HG03280 (cell line): ENCODE results near the gene NEGR1.

Experiments used
- ATAC-seq: cut with Tn5 transposase; IDR thresholded peaks from one replicate; pipeline ENCODE4 v1.9.1; 2021; ENCODE audit warnings: mild to moderate bottlenecking, moderate library complexity; ENCODE audit not compliant: unreplicated experiment

Gene NEGR1

GRCh38 chr1:71788113-71788512, 494.2 kb downstream of the NEGR1 start:
- ATAC-seq = no peak

DNA sequence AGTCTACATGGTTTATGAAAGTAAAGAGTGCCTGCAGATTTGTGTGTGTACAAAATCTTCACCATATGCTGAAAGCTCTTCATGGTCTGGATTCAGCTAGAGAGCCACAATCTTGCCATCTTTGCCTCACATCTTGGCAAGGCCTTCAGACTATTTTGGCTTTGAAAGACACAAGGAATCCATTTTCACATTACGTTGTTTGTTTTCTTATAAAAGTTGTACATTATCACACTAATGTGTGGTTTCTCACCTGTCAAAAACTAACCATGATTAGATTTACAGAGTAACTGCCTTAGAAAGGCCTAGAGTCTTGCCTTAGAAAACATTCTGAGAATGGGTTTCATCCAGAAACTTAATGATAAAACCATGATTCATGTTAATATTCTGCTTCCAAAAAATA, 494.6 kb downstream of the NEGR1 start:
- ATAC-seq = no peak

DNA sequence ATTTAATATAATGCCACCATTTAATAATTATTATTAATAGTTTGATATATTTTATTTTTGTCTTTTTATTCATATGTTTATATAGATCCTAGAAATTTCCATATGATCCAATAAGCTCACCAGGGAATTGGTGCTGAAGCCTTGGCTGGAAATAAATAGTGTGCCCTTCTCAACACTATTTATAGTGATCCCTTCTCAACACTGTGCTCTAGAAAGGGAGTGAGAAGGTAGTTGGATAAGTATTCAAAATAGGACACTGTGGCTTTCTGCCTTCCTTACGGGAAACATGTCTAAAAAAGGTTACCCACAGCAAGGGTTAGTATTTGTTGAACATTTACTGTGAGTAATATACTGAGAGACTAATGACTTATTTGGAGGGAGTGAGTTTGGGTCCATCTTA, 496.1 kb downstream of the NEGR1 start:
- no peak for ATAC-seq

GRCh38 chr1:71785450-71785849, 496.9 kb downstream of the NEGR1 start:
- ATAC-seq = no peak

GRCh38 chr1:71785000-71785399, 497.3 kb downstream of the NEGR1 start:
- no peak for ATAC-seq

- ATAC-seq = no peak
Measured at GRCh38 chr1:71784241-71784640, 498.1 kb downstream of the NEGR1 start.

DNA sequence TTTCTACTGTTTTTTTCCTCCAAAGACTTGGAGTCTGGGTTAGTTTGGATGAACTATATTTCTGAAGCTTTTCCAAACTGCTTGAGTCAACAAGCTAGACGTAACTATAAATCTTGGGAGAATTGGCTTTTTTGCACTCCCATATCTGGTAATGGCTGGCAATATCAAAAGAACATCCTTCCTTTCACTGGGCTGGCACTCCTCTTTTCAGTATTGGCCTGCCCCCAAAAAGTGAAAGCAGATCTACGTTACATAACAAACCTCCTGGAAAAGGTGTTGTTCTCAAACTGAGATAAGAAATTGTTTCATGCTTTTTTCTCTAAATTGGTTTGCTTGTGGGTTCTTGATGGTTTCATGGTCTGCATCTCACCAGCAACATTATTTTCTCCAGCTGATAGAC, 499.3 kb downstream of the NEGR1 start:
- ATAC-seq = no peak

DNA sequence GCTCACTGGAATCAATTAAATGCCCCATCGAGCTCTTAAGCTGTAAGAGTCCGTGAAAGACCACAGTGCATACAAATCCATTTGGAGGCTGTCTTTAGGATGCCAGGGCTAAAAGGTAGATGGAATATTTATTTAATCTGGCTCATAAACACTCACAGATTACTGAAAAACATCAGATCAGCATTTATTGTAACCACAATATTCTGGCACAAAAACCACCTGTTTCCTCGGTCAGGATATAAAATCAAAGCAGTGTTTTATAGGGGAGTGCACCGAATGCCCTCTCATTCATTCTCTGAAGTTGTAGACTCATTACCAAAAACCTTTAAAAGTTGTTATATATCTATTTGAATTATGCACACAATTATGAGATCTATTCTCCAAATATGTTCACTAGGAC, 500.9 kb downstream of the NEGR1 start:
- no peak for ATAC-seq

GRCh38 chr1:71780681-71781080, 501.7 kb downstream of the NEGR1 start:
- ATAC-seq = peak; percentile 65

DNA sequence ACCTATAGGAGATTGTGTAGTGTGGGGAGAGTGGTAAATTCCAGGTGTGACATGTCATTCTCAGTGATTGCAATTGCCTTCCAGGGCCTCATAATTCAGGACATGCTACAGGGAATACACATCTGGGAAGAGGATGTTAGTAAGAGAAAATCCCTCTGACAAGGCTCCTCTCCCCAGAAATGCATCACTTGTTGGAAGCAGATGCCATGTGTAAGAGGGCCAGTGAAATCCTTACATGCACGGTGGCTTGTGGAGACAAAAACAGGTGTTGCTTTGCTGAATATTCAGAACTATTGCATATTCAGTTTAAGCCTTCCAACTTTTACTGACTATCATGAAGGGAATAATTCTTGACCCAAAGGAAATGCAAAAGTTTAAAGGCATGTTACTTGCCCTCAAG, 503.4 kb downstream of the NEGR1 start:
- no peak for ATAC-seq

- ATAC-seq = no peak
Measured at GRCh38 chr1:71777094-71777493, 505.2 kb downstream of the NEGR1 start.

DNA sequence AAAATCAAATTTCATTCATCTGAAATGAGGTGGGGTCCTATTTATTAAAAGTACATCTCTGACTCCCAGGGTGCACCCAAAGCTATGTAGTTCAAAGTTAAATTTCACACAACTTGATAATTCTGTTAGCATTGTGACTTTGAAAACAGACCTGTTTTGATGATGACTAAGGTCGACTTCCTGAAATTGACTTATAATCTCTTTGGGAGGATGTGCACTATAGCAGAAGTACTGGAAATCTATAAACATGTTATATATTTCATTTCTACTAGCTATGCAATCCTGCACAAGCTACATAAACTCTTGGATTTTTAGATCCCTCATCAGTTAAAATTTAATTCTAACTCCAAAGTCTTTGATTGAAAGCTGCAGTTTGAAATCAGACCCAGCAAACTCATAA, 507.6 kb downstream of the NEGR1 start:
- ATAC-seq = no peak

- no peak for ATAC-seq
Measured at GRCh38 chr1:71770121-71770520, 512.2 kb downstream of the NEGR1 start.

DNA sequence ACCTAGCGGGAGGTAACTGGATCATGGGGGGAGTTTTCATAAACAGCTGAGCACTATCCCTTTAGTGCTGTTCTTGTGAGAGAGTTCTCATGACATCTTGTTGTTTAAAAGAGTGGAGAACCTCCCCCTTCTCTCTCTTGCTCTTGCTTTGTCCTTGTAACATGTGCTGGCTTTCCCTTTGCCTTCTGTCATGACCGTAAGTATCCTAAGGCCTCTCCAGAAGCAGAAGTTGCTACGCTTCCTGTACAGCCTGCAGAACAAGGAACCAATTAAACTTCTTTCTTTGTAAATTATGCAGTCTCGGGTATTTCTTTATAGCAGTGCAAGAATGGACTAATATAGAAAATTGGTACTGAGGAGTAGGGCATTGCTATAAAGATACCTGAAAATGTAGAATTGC, 515.6 kb downstream of the NEGR1 start:
- no peak for ATAC-seq

- ATAC-seq = no peak
Measured at GRCh38 chr1:71762514-71763255, 519.7 kb downstream of the NEGR1 start.

- ATAC-seq = no peak
Measured at GRCh38 chr1:71755441-71755840, 526.9 kb downstream of the NEGR1 start.

DNA sequence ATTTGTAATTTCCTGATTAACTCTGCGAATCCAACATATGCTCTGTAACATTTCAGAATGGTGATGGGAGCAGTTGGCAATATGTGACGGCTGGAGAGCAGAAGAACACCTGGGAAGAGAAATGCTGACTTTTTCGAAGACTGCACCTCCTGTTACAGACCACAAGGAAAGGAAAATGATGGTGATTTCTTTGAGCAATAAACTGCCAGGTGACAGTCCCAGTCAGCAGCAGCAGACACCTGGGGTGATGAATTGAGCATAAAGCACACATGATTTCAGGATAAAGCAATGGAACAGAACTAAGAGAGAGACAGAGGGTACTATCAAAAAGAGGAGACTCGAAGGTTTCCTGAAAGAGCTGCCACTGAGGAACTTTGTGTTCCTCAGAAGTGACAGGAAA, 528.6 kb downstream of the NEGR1 start:
- no peak for ATAC-seq

DNA sequence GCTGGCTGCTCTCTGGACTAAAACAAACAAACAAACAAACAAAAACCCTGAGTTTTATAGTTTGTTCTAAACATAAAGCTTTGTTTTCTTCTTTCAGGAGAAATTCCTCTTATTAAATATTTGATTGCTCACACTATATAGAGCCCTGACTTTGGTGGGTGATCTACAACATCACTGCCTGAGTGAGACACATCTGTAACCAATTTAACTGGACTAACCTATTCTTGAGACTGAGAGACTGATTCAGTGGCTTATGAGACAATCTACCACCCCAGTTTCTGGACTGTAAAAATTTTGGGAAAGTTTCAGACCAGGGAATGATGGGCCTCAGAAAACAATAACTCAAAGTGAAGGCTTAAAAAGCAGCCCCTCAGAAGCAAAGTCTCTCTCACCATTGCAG, 537.0 kb downstream of the NEGR1 start:
- ATAC-seq = no peak

DNA sequence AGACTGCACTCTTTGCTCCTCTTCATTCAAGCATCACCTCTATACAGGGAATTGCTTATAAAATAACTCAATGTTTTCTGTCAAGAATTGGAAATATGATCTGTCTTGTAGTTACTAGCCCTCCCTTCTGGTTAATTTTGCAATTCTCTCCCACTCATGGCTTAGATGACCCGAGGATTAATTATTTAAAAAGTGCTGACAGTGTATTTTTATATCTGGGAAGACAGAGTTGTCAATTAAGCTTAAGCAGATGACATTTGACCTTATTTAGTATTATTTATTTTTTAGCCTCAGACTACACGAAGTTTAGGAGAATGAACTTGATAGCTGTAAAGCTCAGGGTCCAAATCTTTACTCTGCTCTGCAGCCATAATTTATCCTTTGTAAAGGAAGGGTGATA, 538.5 kb downstream of the NEGR1 start:
- no peak for ATAC-seq

GRCh38 chr1:71738910-71739309, 543.4 kb downstream of the NEGR1 start:
- no peak for ATAC-seq

GRCh38 chr1:71738256-71738655, 544.1 kb downstream of the NEGR1 start:
- ATAC-seq = no peak

- no peak for ATAC-seq
Measured at GRCh38 chr1:71737768-71738167, 544.6 kb downstream of the NEGR1 start.

GRCh38 chr1:71733121-71733520, 549.2 kb downstream of the NEGR1 start:
- no peak for ATAC-seq
